GM20431 (cell line): Measurements from ENCODE around the gene FOXP1.
"Not testable (repeated sequence)": the region's sequence is repeated elsewhere in the genome, so short reads cannot be mapped to it uniquely, and the experiment has no call there.

ENCODE experiments used
- in situ Hi-C: fragments of 300-500 bp; cut with MseI, MboI; formaldehyde crosslinking; loops from one replicate; pipeline ENCODE4 v1.15.0; 2020; ENCODE audit warnings: low sequenced_read_pairs; ENCODE audit not compliant: unreplicated experiment

The FOXP1 gene

GRCh38 chr3:71537211-71537611 lies 46.3 kb downstream of the FOXP1 start:
- in situ Hi-C loops: no loop called here

- in situ Hi-C loops: no loop called here
Observed at GRCh38 chr3:71536376-71536965, 47.1 kb downstream of the FOXP1 start.

GRCh38 chr3:71533588-71533987 lies 49.9 kb downstream of the FOXP1 start:
- in situ Hi-C loops: no loop called here

- in situ Hi-C loops: no loop called here
Observed at GRCh38 chr3:71532639-71533395, 50.7 kb downstream of the FOXP1 start.

GRCh38 chr3:71530903-71531530 lies 52.5 kb downstream of the FOXP1 start:
- in situ Hi-C loops: no loop called here

GRCh38 chr3:71528816-71529215 lies 54.7 kb downstream of the FOXP1 start:
- in situ Hi-C loops: no loop called here

- in situ Hi-C loops: not testable (repeated sequence)
Observed at GRCh38 chr3:71526448-71526847, 57.1 kb downstream of the FOXP1 start.

- in situ Hi-C loops: no loop called here
Observed at GRCh38 chr3:71525391-71525790, 58.1 kb downstream of the FOXP1 start.

- in situ Hi-C loops: no loop called here
Observed at GRCh38 chr3:71524672-71525071, 58.9 kb downstream of the FOXP1 start.

GRCh38 chr3:71523628-71524027 lies 59.9 kb downstream of the FOXP1 start:
- in situ Hi-C loops: no loop called here

GRCh38 chr3:71521940-71522876 lies 61.3 kb downstream of the FOXP1 start:
- in situ Hi-C loops: no loop called here

GRCh38 chr3:71521021-71521352 lies 62.5 kb downstream of the FOXP1 start:
- in situ Hi-C loops: no loop called here

GRCh38 chr3:71520161-71521020 lies 63.1 kb downstream of the FOXP1 start:
- in situ Hi-C loops: no loop called here

GRCh38 chr3:71518089-71518488 lies 65.4 kb downstream of the FOXP1 start:
- in situ Hi-C loops: no loop called here

- in situ Hi-C loops: no loop called here
Observed at GRCh38 chr3:71517271-71517791, 66.2 kb downstream of the FOXP1 start.

- in situ Hi-C loops: no loop called here
Observed at GRCh38 chr3:71515636-71516365, 67.7 kb downstream of the FOXP1 start.

GRCh38 chr3:71514621-71515020 lies 68.9 kb downstream of the FOXP1 start:
- in situ Hi-C loops: no loop called here

GRCh38 chr3:71513515-71513914 lies 70.0 kb downstream of the FOXP1 start:
- in situ Hi-C loops: no loop called here

- in situ Hi-C loops: no loop called here
Observed at GRCh38 chr3:71513081-71513480, 70.4 kb downstream of the FOXP1 start.
